Sigmoid colon (tissue), 7 donors: ENCODE measurements around the gene OR2W3. TPM values are rescaled to one million over a fixed set of nuclear protein-coding genes. Genes with fewer than 3 reads are reported as not detected.

ENCODE experiments used
- DNase-seq: peaks from one replicate; pipeline ENCODE4 v3.0.0-alpha.2; 2019
- H3K27ac ChIP-seq, 4 donors: fragments of 200-600 bp; sonication (generic); one replicate each; pipeline ENCODE4 v1.5.1; 2016 to 2019; ENCODE audit warnings: mild to moderate bottlenecking in 1 of 4
- H3K27me3 ChIP-seq, 3 donors: fragments of 200-600 bp; sonication (generic); one replicate each; pipeline ENCODE4 v1.5.1; 2019; ENCODE audit warnings: mild to moderate bottlenecking in 1 of 3
- H3K36me3 ChIP-seq, 4 donors: fragments of 200-600 bp; sonication (generic); one replicate each; pipeline ENCODE4 v1.5.1; 2016 to 2019
- H3K4me1 ChIP-seq, 4 donors: fragments of 200-600 bp; sonication (generic); one replicate each; pipeline ENCODE4 v1.5.1; 2017 to 2019
- H3K4me3 ChIP-seq, 4 donors: fragments of 200-600 bp; sonication (generic); one replicate each; pipeline ENCODE4 v1.5.1; 2017 to 2019; ENCODE audit warnings: mild to moderate bottlenecking in 2 of 4, moderate library complexity in 1 of 4
- H3K9me3 ChIP-seq, 4 donors: fragments of 200-600 bp in 3 of 4; sonication (generic) in 3 of 4; one replicate each; pipeline versions ENCODE4 v1.5.1 to v1.6.1; 2013 to 2019
- EP300 ChIP-seq, 4 donors: sonication (generic); formaldehyde crosslinking; IDR thresholded peaks; one replicate each; pipeline ENCODE4 v1.6.1; 2017; ENCODE audit warnings: antibody characterized with exemption in 4 of 4
- POLR2A ChIP-seq, 2 donors: fragments of 450-650 bp; IDR thresholded peaks; one replicate each; pipeline ENCODE4 v1.6.1; 2016; ENCODE audit warnings: antibody characterized with exemption in 2 of 2, mild to moderate bottlenecking in 2 of 2, moderate library complexity in 2 of 2
- POLR2AphosphoS5 ChIP-seq, 4 donors: sonication (generic); formaldehyde crosslinking; IDR thresholded peaks; one replicate each; pipeline ENCODE4 v1.6.1; 2017; ENCODE audit warnings: antibody characterized with exemption in 4 of 4
- WGBS, 2 donors: extraction: QIAGEN DNeasy Blood & Tissue Kit; methylation state at CpG; one replicate each; pipeline ENCODE4 v1.1.7; 2013; 5-methylcytosine and 5-hydroxymethylcytosine counted together
- intact Hi-C: fragments of 100-400 bp; cut with DNase I; formaldehyde crosslinking; loops from one replicate; pipeline ENCODE4 v1.15.1; 2023
- polyA plus RNA-seq, 3 donors: library from polyadenylated mRNA; stranded (reverse); fragments of 200-250 nt; gene quantifications; one replicate each; pipeline ENCODE4 v1.2.3, GENCODE V29; 2013
- total RNA-seq, 4 donors: library from RNA; depleted of rRNA; stranded (reverse); fragments of >200 nt; gene quantifications; one replicate each; pipeline ENCODE4 v1.1.0, GENCODE V29; 2016
- TF ChIP-seq, protein P1 (sequence below), 4 experiments: fragments of 450-650 bp in 3 of 4; fragments of 200-600 bp in 1 of 4; IDR thresholded peaks; one replicate each; pipeline ENCODE4 v1.5.1; 2016 to 2019; ENCODE audit warnings: antibody characterized with exemption in 4 of 4, mild to moderate bottlenecking in 3 of 4, moderate library complexity in 2 of 4
- donor health status: healthy with polysubstance abuse.
- donor health status: Bipolar disorder and iron deficiency.
- donor health status: healthy.

The OR2W3 gene
- 1 to 10 TPM in 1 of 4 donors, under 1 TPM in 2, not detected in 1; 0.36 to 3.0 (median 0.99) TPM for total RNA-seq
- polyA plus RNA-seq: under 1 TPM in 1 of 3 donors, not detected in 2; 0.44 TPM

DNA sequence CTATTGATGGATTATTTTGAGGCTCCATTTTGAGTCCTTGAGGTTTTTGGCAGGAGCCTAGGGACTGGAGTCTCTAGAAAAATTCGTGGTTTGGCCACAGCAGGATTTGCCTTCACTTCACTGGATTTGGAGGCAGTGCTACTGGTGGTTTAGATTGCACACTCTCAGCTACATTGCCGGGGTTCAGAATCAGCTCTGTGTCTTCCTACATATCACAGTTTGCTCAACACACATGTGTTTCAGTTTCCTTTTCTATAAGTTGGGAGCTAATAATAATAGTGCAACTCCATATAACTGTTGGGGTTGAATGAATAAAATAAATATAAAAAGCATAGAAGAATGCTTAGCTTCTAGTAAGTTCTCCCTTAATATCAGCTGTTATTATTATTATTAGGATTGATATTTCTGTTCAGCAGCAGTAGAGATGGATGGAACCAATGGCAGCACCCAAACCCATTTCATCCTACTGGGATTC is at the start of gene OR2W3:
Gene OR2W3, plus strand, starts transcription at position 425 of the 475 bp plus-strand sequence. Its CDS starts 0 bp downstream, at position 425.
- Histone ChIP-seq H3K27me3 (no peaks in the 10 kb centered on the region), H3K9me3 (no peaks in the 10 kb centered on the region), H3K36me3 (no peaks in the 10 kb centered on the region), H3K4me1 (no peaks in the 10 kb centered on the region), H3K4me3 (no peak within 1 kb of the TSS), H3K27ac (no peak within 1 kb of the TSS)
- intact Hi-C loops: no loop called here
- TF ChIP-seq POLR2AphosphoS5 (IDR thresholded peaks at IDR 0.05) (no peak), EP300 (IDR thresholded peaks at IDR 0.05) (no peak), POLR2A (IDR thresholded peaks at IDR 0.05) (no peak)
- TF ChIP-seq, protein P1, sequence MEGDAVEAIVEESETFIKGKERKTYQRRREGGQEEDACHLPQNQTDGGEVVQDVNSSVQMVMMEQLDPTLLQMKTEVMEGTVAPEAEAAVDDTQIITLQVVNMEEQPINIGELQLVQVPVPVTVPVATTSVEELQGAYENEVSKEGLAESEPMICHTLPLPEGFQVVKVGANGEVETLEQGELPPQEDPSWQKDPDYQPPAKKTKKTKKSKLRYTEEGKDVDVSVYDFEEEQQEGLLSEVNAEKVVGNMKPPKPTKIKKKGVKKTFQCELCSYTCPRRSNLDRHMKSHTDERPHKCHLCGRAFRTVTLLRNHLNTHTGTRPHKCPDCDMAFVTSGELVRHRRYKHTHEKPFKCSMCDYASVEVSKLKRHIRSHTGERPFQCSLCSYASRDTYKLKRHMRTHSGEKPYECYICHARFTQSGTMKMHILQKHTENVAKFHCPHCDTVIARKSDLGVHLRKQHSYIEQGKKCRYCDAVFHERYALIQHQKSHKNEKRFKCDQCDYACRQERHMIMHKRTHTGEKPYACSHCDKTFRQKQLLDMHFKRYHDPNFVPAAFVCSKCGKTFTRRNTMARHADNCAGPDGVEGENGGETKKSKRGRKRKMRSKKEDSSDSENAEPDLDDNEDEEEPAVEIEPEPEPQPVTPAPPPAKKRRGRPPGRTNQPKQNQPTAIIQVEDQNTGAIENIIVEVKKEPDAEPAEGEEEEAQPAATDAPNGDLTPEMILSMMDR (IDR thresholded peaks at IDR 0.05): no peak
- WGBS, 2 donors: 41% methylated on average over 2 of the region's 2 CpGs
- DNase-seq: no peak

DNA sequence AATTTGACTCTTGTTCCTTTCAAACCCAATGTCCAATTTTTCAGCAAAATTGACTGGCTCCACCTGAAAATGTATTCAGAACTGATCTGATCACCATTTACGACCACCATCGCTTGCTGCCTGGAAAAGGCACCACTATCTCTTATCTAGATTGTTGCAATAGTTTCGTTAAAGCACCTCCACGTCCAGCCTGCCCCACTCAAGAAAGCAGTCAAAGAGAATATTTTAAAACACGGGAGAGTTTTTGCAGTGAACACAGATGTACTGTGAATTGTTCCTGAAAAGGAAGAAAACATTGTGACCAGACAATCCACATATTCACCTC is 49.7 kb upstream of the OR2W3 start:
- Histone ChIP-seq H3K36me3 (no peaks in the 10 kb centered on the region), H3K9me3 (no peaks in the 10 kb centered on the region), H3K4me3 (no peak overlapping the region), H3K27ac (no peak overlapping the region), H3K4me1 (no peaks in the 10 kb centered on the region), H3K27me3 (no peaks in the 10 kb centered on the region)
- 77 to 81% methylated on average over 5 of the region's 5 CpGs for WGBS, 2 donors
- intact Hi-C loops: no loop called here
- DNase-seq: no peak
- TF ChIP-seq POLR2AphosphoS5 (IDR thresholded peaks at IDR 0.05) (no peak), POLR2A (IDR thresholded peaks at IDR 0.05) (no peak), EP300 (IDR thresholded peaks at IDR 0.05) (no peak)
- TF ChIP-seq, protein P1 (IDR thresholded peaks at IDR 0.05): no peak

DNA sequence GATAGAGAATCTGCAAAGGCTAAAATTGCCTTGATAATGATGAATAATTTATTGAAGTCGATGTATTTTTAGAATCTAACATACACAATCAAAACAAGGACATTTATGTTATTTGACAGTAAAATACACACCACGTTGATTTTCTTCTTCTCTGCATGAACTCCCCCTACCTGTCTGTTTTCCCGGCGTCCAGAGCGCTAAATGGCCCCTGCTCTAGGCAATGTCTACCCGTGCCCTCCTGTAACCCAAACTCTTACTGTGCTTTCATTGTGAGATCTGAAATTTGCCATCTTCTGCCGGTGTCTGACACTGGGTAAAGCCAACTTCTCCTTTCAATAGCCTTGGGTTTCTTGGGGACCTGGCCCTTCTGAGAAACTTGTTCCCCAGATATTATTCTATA is 47.0 kb upstream of the OR2W3 start:
- Histone ChIP-seq H3K27ac (no peak overlapping the region), H3K9me3 (no peaks in the 10 kb centered on the region), H3K4me1 (no peaks in the 10 kb centered on the region), H3K36me3 (no peaks in the 10 kb centered on the region), H3K27me3 (no peaks in the 10 kb centered on the region), H3K4me3 (no peak overlapping the region)
- intact Hi-C loops: no loop called here
- no peak for TF ChIP-seq POLR2A (IDR thresholded peaks at IDR 0.05)
- no peak for TF ChIP-seq EP300 (IDR thresholded peaks at IDR 0.05)
- 86 to 87% methylated on average over 7 of the region's 7 CpGs for WGBS, 2 donors
- no peak for DNase-seq

DNA sequence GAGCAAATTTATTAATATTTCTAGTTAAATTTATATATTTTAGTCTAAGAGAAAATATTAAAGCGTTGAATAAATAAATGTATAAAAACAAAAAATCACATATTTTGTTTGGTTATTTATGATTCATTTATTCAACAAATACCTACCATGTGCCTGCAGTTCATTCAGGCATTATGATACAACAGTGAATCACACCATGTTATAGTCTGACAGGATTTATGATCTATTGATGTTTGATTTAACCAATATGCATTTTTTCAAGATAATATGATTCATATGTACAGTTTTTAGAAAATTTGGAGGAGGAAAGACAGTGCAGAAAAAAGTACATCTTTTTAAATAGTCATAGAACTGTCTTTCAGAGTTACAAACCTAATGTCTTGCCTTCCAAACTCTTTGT is 45.8 kb upstream of the OR2W3 start:
- no peaks in the 10 kb centered on the region for H3K27me3 ChIP-seq
- H3K4me3 ChIP-seq: no peak overlapping the region
- no peak for DNase-seq
- intact Hi-C loops: no loop called here
- TF ChIP-seq POLR2AphosphoS5 (IDR thresholded peaks at IDR 0.05) (no peak), POLR2A (IDR thresholded peaks at IDR 0.05) (no peak), EP300 (IDR thresholded peaks at IDR 0.05) (no peak)
- TF ChIP-seq, protein P1 (IDR thresholded peaks at IDR 0.05): no peak
- H3K27ac ChIP-seq: no peak overlapping the region
- H3K36me3 ChIP-seq: no peaks in the 10 kb centered on the region
- H3K4me1 ChIP-seq: no peaks in the 10 kb centered on the region
- H3K9me3 ChIP-seq: no peaks in the 10 kb centered on the region
- WGBS, 2 donors: 86 to 94% methylated on average over 1 of the region's 1 CpG

DNA sequence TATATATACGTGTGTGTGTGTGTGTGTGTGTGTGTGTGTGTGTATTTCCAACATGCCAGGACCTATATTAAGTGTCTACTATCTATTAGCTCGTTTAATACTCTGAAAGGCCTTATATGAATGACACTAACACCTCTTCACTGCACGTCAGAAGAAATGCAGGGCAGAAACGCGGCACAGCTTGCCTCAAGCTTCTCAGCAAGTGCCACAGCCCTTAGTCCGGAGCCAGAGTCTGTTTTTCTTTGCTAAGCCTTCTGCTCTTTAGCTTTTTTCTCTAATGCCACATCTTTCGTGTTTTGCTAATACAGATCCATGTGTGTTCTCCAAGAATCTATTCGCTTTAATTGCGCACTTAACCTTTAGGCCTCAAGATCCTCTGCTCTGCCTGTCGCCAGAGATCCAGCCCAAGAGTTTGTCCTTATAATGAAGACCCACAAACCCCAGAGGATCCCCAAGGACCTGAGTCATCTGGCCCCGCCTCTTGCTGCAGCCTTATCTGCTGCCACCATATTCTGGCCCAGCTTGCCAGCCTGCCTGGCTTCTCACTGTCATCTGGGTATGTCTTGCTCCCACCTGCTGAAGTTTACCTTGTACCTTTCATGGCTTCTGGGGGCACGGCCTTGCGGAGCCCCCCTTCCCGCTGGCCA is 40.4 kb upstream of the OR2W3 start:
- Histone ChIP-seq H3K27me3 (peaks cover 6 to 31% (median 17%) of the 10 kb centered on the region in 3 donors), H3K27ac (no peak overlapping the region), H3K4me3 (no peak overlapping the region)

More for the DNA sequence above, 40.4 kb upstream of the OR2W3 start:
- DNase-seq: no peak
- Histone ChIP-seq H3K9me3 (no peaks in the 10 kb centered on the region), H3K4me1 (peaks cover 0 to 15% (median 10%) of the 10 kb centered on the region in 4 donors), H3K36me3 (no peaks in the 10 kb centered on the region)
- 81 to 84% methylated on average over 14 of the region's 14 CpGs for WGBS, 2 donors
- intact Hi-C loops: no loop called here
- no peak for TF ChIP-seq POLR2AphosphoS5 (IDR thresholded peaks at IDR 0.05)
- TF ChIP-seq POLR2A (IDR thresholded peaks at IDR 0.05): no peak
- no peak for TF ChIP-seq EP300 (IDR thresholded peaks at IDR 0.05)
- TF ChIP-seq, protein P1 (IDR thresholded peaks at IDR 0.05): no peak
